Measurements from ENCODE around the gene CKLF.

The CKLF gene

GRCh38 chr16:66605177-66605978, 53.0 kb downstream of the CKLF start:
- Histone ChIP-seq H3F3A (ENCODE audit: insufficient read depth, low read length) (no peaks in the 10 kb centered on the region), H2AFZ (ENCODE audit: low read length) (no peak overlapping the region), H3K9ac (ENCODE audit: low read length) (peak overlapping the region; percentile 77), H3K9me2 (ENCODE audit: low read depth, low read length) (no peaks in the 10 kb centered on the region), H3K27ac (ENCODE audit: low read depth, low read length, poor library complexity, severe bottlenecking) (no peak overlapping the region), H3K79me2 (ENCODE audit: insufficient read depth, low read length) (no peaks in the 10 kb centered on the region), H3K9me3 (ENCODE audit: low read length) (peaks cover 8% of the 10 kb centered on the region; the same call in 1 of the 2 replicates), H3K4me3 (ENCODE audit: low read depth, low read length, poor library complexity, severe bottlenecking) (peak overlapping the region; percentile 74), H3K4me1 (ENCODE audit: insufficient read depth, low read length, severe bottlenecking) (peaks cover 28% of the 10 kb centered on the region), H3K4me2 (ENCODE audit: low read length) (peak overlapping the region; percentile 69), H3K36me3 (ENCODE audit: insufficient read depth, low read length) (peaks cover 8% of the 10 kb centered on the region), H3K27me3 (ENCODE audit: insufficient read depth, low read length) (no peaks in the 10 kb centered on the region; the same call in 1 of the 2 replicates), H4K20me1 (ENCODE audit: insufficient read depth, low read length) (no peaks in the 10 kb centered on the region)
- no peak; the same call in 1 of the 2 replicates for TF ChIP-seq CTCF (IDR thresholded peaks at IDR 0.05; ENCODE audit: low read length)
- no peak for TF ChIP-seq EZH2 (IDR thresholded peaks at IDR 0.05; ENCODE audit: borderline replicate concordance, low read length)

DNA sequence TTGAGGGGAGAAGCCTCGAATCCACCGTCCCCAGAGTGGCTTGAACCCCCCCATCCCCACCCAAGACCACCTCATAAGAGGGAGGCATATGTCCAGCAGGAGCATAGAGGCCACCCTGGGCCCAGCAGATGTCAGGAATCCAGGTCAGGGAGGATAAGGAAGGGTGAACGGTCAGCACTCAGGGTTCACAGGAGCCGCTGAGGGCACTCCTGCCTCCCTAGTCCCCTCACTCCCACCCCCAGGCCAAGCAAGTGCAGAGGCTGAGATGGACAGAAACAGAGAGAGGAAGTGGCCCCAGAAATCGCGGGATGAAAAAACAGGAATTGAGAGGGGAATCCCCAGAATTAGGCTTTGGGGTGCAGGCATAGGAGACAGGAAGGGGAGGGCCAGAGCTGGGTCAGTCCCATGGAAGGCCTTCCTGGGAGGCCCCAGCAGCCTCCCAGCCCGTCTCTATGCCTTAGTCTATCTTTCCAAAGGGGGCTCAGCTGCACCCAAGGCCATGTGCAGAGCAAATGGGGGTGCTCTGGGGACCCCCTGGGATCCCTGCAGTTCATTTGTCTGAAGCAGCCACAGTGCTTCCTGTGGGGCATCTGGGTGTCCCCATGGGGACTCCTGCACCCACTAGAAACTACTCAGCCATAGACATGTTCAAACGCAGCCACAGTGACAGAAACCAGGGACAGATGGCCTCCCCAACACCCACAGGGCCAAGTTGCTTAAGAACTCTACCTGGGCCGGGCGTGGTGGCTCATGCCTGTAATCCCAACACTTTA, 53.8 kb downstream of the CKLF start:
- no peak overlapping the region for H3K27ac ChIP-seq (ENCODE audit: low read depth, low read length, poor library complexity, severe bottlenecking)
- no peaks in the 10 kb centered on the region for H4K20me1 ChIP-seq (ENCODE audit: insufficient read depth, low read length)
- H3K27me3 ChIP-seq (ENCODE audit: insufficient read depth, low read length): no peaks in the 10 kb centered on the region; the same call in 1 of the 2 replicates
- no peaks in the 10 kb centered on the region for H3K9me2 ChIP-seq (ENCODE audit: low read depth, low read length)
- peak overlapping the region; percentile 69 for H3K4me2 ChIP-seq (ENCODE audit: low read length)
- H3K4me1 ChIP-seq (ENCODE audit: insufficient read depth, low read length, severe bottlenecking): peaks cover 28% of the 10 kb centered on the region
- peak overlapping the region; percentile 74 for H3K4me3 ChIP-seq (ENCODE audit: low read depth, low read length, poor library complexity, severe bottlenecking)
- no peaks in the 10 kb centered on the region for H3F3A ChIP-seq (ENCODE audit: insufficient read depth, low read length)
- no peak overlapping the region; the same call in 1 of the 2 replicates for H3K9ac ChIP-seq (ENCODE audit: low read length)
- TF ChIP-seq EZH2 (IDR thresholded peaks at IDR 0.05; ENCODE audit: borderline replicate concordance, low read length): no peak
- no peak for TF ChIP-seq CTCF (IDR thresholded peaks at IDR 0.05; ENCODE audit: low read length)
- no peaks in the 10 kb centered on the region for H3K79me2 ChIP-seq (ENCODE audit: insufficient read depth, low read length)
- peaks cover 5% of the 10 kb centered on the region; the same call in 1 of the 2 replicates for H3K9me3 ChIP-seq (ENCODE audit: low read length)
- H3K36me3 ChIP-seq (ENCODE audit: insufficient read depth, low read length): peaks cover 8% of the 10 kb centered on the region
- H2AFZ ChIP-seq (ENCODE audit: low read length): no peak overlapping the region

- Histone ChIP-seq H3K27ac (ENCODE audit: low read depth, low read length, poor library complexity, severe bottlenecking) (no peak overlapping the region), H3K79me2 (ENCODE audit: insufficient read depth, low read length) (no peaks in the 10 kb centered on the region), H2AFZ (ENCODE audit: low read length) (no peak overlapping the region), H4K20me1 (ENCODE audit: insufficient read depth, low read length) (no peaks in the 10 kb centered on the region), H3K4me2 (ENCODE audit: low read length) (no peak overlapping the region), H3K27me3 (ENCODE audit: insufficient read depth, low read length) (no peaks in the 10 kb centered on the region), H3K9ac (ENCODE audit: low read length) (no peak overlapping the region), H3K9me3 (ENCODE audit: low read length) (no peaks in the 10 kb centered on the region), H3F3A (ENCODE audit: insufficient read depth, low read length) (no peaks in the 10 kb centered on the region), H3K36me3 (ENCODE audit: insufficient read depth, low read length) (peaks cover 25% of the 10 kb centered on the region), H3K4me3 (ENCODE audit: low read depth, low read length, poor library complexity, severe bottlenecking) (no peak overlapping the region), H3K4me1 (ENCODE audit: insufficient read depth, low read length, severe bottlenecking) (peaks cover 26% of the 10 kb centered on the region), H3K9me2 (ENCODE audit: low read depth, low read length) (no peaks in the 10 kb centered on the region)
- TF ChIP-seq CTCF (IDR thresholded peaks at IDR 0.05; ENCODE audit: low read length): peak; percentile 91
- no peak for TF ChIP-seq EZH2 (IDR thresholded peaks at IDR 0.05; ENCODE audit: borderline replicate concordance, low read length)
These were observed 56.1 kb downstream of the CKLF start for GRCh38 chr16:66608241-66609138.
